Neural cell (in vitro differentiated cells): Measurements from ENCODE around the gene SERPINI1. TPM values are rescaled to one million over a fixed set of nuclear protein-coding genes. Genes with fewer than 3 reads are reported as not detected.
A peak's percentile ranks its signal among the peaks of the same experiment; 100 is the strongest.

Experiments used
- H2AFZ ChIP-seq: fragments of 200-600, 300-800 bp; sonication (generic), shearing (Covaris generic); 2 replicates; pipeline ENCODE4 v1.6.0; 2014; ENCODE audit warnings: low read depth, mild to moderate bottlenecking, antibody characterized with exemption, low read length, moderate library complexity
- H3F3A ChIP-seq: fragments of 200-600 bp; shearing (Covaris generic); 2 replicates; pipeline ENCODE4 v1.6.1; 2016; ENCODE audit warnings: mild to moderate bottlenecking, moderate library complexity, mixed read lengths, antibody characterized with exemption, low read length; ENCODE audit not compliant: insufficient read depth, poor library complexity, severe bottlenecking
- H3K27ac ChIP-seq: fragments of 200-600, 300-800 bp; sonication (generic), shearing (Covaris generic); 2 replicates; pipeline ENCODE4 v1.5.1; 2014; ENCODE audit warnings: mild to moderate bottlenecking, low read length, moderate library complexity
- H3K27me3 ChIP-seq: fragments of 300-800, 200-600 bp; sonication (generic), shearing (Covaris generic); 2 replicates; pipeline ENCODE4 v1.6.0; 2014; ENCODE audit warnings: mild to moderate bottlenecking, low read depth, low read length, moderate library complexity; ENCODE audit not compliant: insufficient read depth
- H3K36me3 ChIP-seq: fragments of 300-800, 200-600 bp; sonication (generic), shearing (Covaris generic); 2 replicates; pipeline ENCODE4 v1.5.1; 2014; ENCODE audit warnings: mild to moderate bottlenecking, antibody characterized with exemption, low read length, moderate library complexity; ENCODE audit not compliant: insufficient read depth
- H3K4me2 ChIP-seq: fragments of 300-800, 200-600 bp; sonication (generic), shearing (Covaris generic); 2 replicates; pipeline ENCODE4 v1.6.0; 2014; ENCODE audit warnings: mild to moderate bottlenecking, low read length
- H3K4me3 ChIP-seq: fragments of 300-800, 200-600 bp; sonication (generic), shearing (Covaris generic); 2 replicates; pipeline ENCODE4 v1.5.1; 2014; ENCODE audit warnings: mild to moderate bottlenecking, low read length, moderate library complexity
- H3K79me2 ChIP-seq: fragments of 200-600 bp; shearing (Covaris generic); replicated peaks from 2 replicates; pipeline ENCODE4 v1.6.0; 2014; ENCODE audit warnings: mild to moderate bottlenecking, low read length, moderate library complexity; ENCODE audit not compliant: insufficient read depth
- H3K9ac ChIP-seq: fragments of 300-800, 200-600 bp; sonication (generic), shearing (Covaris generic); 2 replicates; pipeline ENCODE4 v1.6.1; 2016; ENCODE audit warnings: mild to moderate bottlenecking, low read length, mixed read lengths
- H3K9me2 ChIP-seq: fragments of 200-600 bp; shearing (Covaris generic); 2 replicates; pipeline ENCODE4 v1.6.1; 2016; ENCODE audit warnings: mild to moderate bottlenecking, low read length, mixed read lengths; ENCODE audit not compliant: insufficient read depth
- H3K9me3 ChIP-seq: fragments of 200-600, 300-800 bp; sonication (generic), shearing (Covaris generic); 2 replicates; pipeline ENCODE4 v1.6.1; 2016; ENCODE audit warnings: mild to moderate bottlenecking, mixed run types, low read length, moderate library complexity, mixed read lengths
- H4K20me1 ChIP-seq: fragments of 200-600 bp; shearing (Covaris generic); 2 replicates; pipeline ENCODE4 v1.6.1; 2016; ENCODE audit warnings: mild to moderate bottlenecking, mixed run types; ENCODE audit not compliant: insufficient read depth
- CTCF ChIP-seq: fragments of 450-650 bp; IDR thresholded peaks from 2 replicates; pipeline ENCODE4 v1.5.1; 2014; ENCODE audit warnings: antibody characterized with exemption, mild to moderate bottlenecking, moderate library complexity; ENCODE audit not compliant: poor library complexity, severe bottlenecking
- EP300 ChIP-seq: fragments of 450-650 bp; conservative IDR thresholded peaks from 2 replicates; pipeline ENCODE4 v1.6.1; 2014; ENCODE audit warnings: antibody characterized with exemption, mild to moderate bottlenecking, moderate library complexity; ENCODE audit not compliant: poor library complexity, severe bottlenecking
- EZH2 ChIP-seq: fragments of 200-600, 300-800 bp; shearing (Covaris generic), sonication (generic); IDR thresholded peaks from 2 replicates; pipeline ENCODE4 v1.6.1; 2014; ENCODE audit warnings: antibody characterized with exemption, low read length, borderline replicate concordance, mild to moderate bottlenecking; ENCODE audit not compliant: insufficient read depth, poor library complexity, severe bottlenecking
- MXI1 ChIP-seq: fragments of 450-650 bp; conservative IDR thresholded peaks from 2 replicates; pipeline ENCODE4 v1.6.1; 2014; ENCODE audit warnings: antibody characterized with exemption, mild to moderate bottlenecking; ENCODE audit not compliant: poor library complexity, severe bottlenecking
- POLR2AphosphoS5 ChIP-seq: IDR thresholded peaks from 2 replicates; pipeline ENCODE4 v1.6.1; 2012
- RAD21 ChIP-seq: fragments of 450-650 bp; conservative IDR thresholded peaks from 2 replicates; pipeline ENCODE4 v1.6.1; 2014; ENCODE audit warnings: antibody characterized with exemption, mild to moderate bottlenecking, moderate library complexity
- REST ChIP-seq: IDR thresholded peaks from 2 replicates; pipeline ENCODE4 v1.6.1; 2012; ENCODE audit warnings: borderline replicate concordance
- SMC3 ChIP-seq: fragments of 450-650 bp; conservative IDR thresholded peaks from 2 replicates; pipeline ENCODE4 v1.6.1; 2014; ENCODE audit warnings: antibody characterized with exemption, mild to moderate bottlenecking, moderate library complexity; ENCODE audit not compliant: poor library complexity
- TAF1 ChIP-seq: IDR thresholded peaks from 2 replicates; pipeline ENCODE4 v1.6.1; 2012; ENCODE audit warnings: low read depth
- polyA plus RNA-seq: library from polyadenylated mRNA; depleted of rRNA; stranded (reverse); fragments of >200 nt; gene quantifications from 2 replicates; pipeline ENCODE4 v1.2.3, GENCODE V29; 2014

SERPINI1 gene
- polyA plus RNA-seq, 1 donor from 2014 or later = 150 TPM

GRCh38 chr3:167837466-167837865, 101.9 kb downstream of the SERPINI1 start:
- Histone ChIP-seq H3K27ac (no peak overlapping the region), H3K4me3 (no peak overlapping the region), H3K27me3 (no peaks in the 10 kb centered on the region), H2AFZ (no peak overlapping the region), H3K9me3 (no peaks in the 10 kb centered on the region), H3F3A (no peaks in the 10 kb centered on the region), H3K79me2 (no peaks in the 10 kb centered on the region), H3K9me2 (no peaks in the 10 kb centered on the region), H3K9ac (no peak overlapping the region), H4K20me1 (no peaks in the 10 kb centered on the region), H3K36me3 (no peaks in the 10 kb centered on the region), H3K4me2 (no peak overlapping the region)
- no peak for TF ChIP-seq EZH2
- peak; percentile 61 for TF ChIP-seq RAD21
- peak; percentile 57 for TF ChIP-seq SMC3
- peak; percentile 53 for TF ChIP-seq CTCF

GRCh38 chr3:167839460-167840134, 104.1 kb downstream of the SERPINI1 start:
- Histone ChIP-seq H3K27ac (no peak overlapping the region), H3K4me3 (no peak overlapping the region), H3K36me3 (no peaks in the 10 kb centered on the region), H3K27me3 (no peaks in the 10 kb centered on the region), H3K9me2 (no peaks in the 10 kb centered on the region), H4K20me1 (no peaks in the 10 kb centered on the region), H3K9me3 (no peaks in the 10 kb centered on the region), H2AFZ (no peak overlapping the region), H3K4me2 (no peak overlapping the region), H3K9ac (no peak overlapping the region), H3K79me2 (no peaks in the 10 kb centered on the region), H3F3A (no peaks in the 10 kb centered on the region)
- no peak for TF ChIP-seq EZH2
- TF ChIP-seq MXI1 = no peak
- no peak for TF ChIP-seq RAD21
- TF ChIP-seq SMC3 = no peak
- TF ChIP-seq TAF1 = no peak
- no peak for TF ChIP-seq CTCF
- TF ChIP-seq REST = no peak
- no peak for TF ChIP-seq POLR2AphosphoS5
- TF ChIP-seq EP300 = no peak
